LNCaP clone FGC (cell line): ENCODE measurements around the gene PRPH.
"Not testable (repeated sequence)": the region's sequence is repeated elsewhere in the genome, so short reads cannot be mapped to it uniquely, and the experiment has no call there.

Source experiments
- DNase-seq: peaks from one replicate; pipeline ENCODE4 v3.0.0-alpha.2; 2011; ENCODE audit warnings: low read depth
- H3K4me3 ChIP-seq: 2 replicates; pipeline ENCODE4 v1.5.1; 2011; ENCODE audit warnings: mild to moderate bottlenecking, low read depth, low read length, control low read depth
- CTCF ChIP-seq: IDR thresholded peaks from 2 replicates; pipeline ENCODE4 v1.5.1; 2012; ENCODE audit warnings: mild to moderate bottlenecking; ENCODE audit not compliant: control insufficient read depth, insufficient read depth; ENCODE audit errors: extremely low read depth

The PRPH gene

GRCh38 chr12:49272790-49273725 lies 21.9 kb upstream of the PRPH start:
- DNase-seq, result no peak
- H3K4me3 ChIP-seq, result no peak overlapping the region
- TF ChIP-seq CTCF, result no peak

- H3K4me3 ChIP-seq, result no peak overlapping the region
- no peak for TF ChIP-seq CTCF
- no peak for DNase-seq
Observed at GRCh38 chr12:49273726-49274395, 21.1 kb upstream of the PRPH start.

- TF ChIP-seq CTCF, result no peak
- H3K4me3 ChIP-seq, result no peak overlapping the region
- no peak for DNase-seq
Observed at GRCh38 chr12:49274396-49275069, 20.4 kb upstream of the PRPH start.

- H3K4me3 ChIP-seq, result no peak overlapping the region
- DNase-seq, result no peak
- no peak for TF ChIP-seq CTCF
Observed at GRCh38 chr12:49276304-49277290, 18.4 kb upstream of the PRPH start.

GRCh38 chr12:49277466-49277865 lies 17.5 kb upstream of the PRPH start:
- H3K4me3 ChIP-seq, result no peak overlapping the region
- no peak for DNase-seq
- TF ChIP-seq CTCF, result no peak

- no peak overlapping the region for H3K4me3 ChIP-seq
- no peak for DNase-seq
- no peak for TF ChIP-seq CTCF
Observed at GRCh38 chr12:49279706-49280159, 15.2 kb upstream of the PRPH start.

- H3K4me3 ChIP-seq, DNase-seq: not testable (repeated sequence)
Observed at GRCh38 chr12:49280545-49280944, 14.4 kb upstream of the PRPH start.
